Measurements from ENCODE around the gene PTGDR2. TPM values are rescaled to one million over a fixed set of nuclear protein-coding genes. Genes with fewer than 3 reads are reported as not detected.

PTGDR2 gene
- total RNA-seq, 2 experiments from 2014 or later = 0.19 TPM; not detected in 1

- ChIA-PET POLR2A (no interaction called here), CTCF (ENCODE audit: unreplicated experiment) (no interaction called here)
- intact Hi-C loops (cut with micrococcal nuclease; ENCODE audit: unreplicated experiment) = no loop called here
- TF ChIP-seq CTCF (conservative IDR thresholded peaks at IDR 0.05; ENCODE audit: low read length) (no peak), EZH2phosphoT487 (IDR thresholded peaks at IDR 0.05; ENCODE audit: borderline replicate concordance, low read depth, low read length) (no peak)
- Histone ChIP-seq H3K27ac (ENCODE audit: low read depth, low read length, poor library complexity, severe bottlenecking) (no peak overlapping the region), H2AFZ (ENCODE audit: low read length) (no peak overlapping the region), H3K9me2 (ENCODE audit: insufficient read depth, low read length) (no peaks in the 10 kb centered on the region), H3K4me2 (ENCODE audit: low read length) (no peak overlapping the region), H3K4me3 (ENCODE audit: low read depth, low read length, poor library complexity, severe bottlenecking) (no peak overlapping the region), H3K9me3 (ENCODE audit: low read length) (peaks cover 18% of the 10 kb centered on the region; the same call in 1 of the 2 replicates), H4K20me1 (ENCODE audit: insufficient read depth, low read length) (no peaks in the 10 kb centered on the region), H3K4me1 (ENCODE audit: insufficient read depth, low read length, poor library complexity, severe bottlenecking) (no peaks in the 10 kb centered on the region), H3K79me2 (ENCODE audit: insufficient read depth, low read depth, low read length) (no peaks in the 10 kb centered on the region), H3K36me3 (ENCODE audit: insufficient read depth, low read length) (no peaks in the 10 kb centered on the region)
- no TSS peak for BruUV-seq (replicated peaks)
- no peak for DNase-seq (ENCODE audit: low spot score)
These were observed 39.1 kb downstream of the PTGDR2 start for GRCh38 chr11:60816590-60817157.

- ChIA-PET CTCF (ENCODE audit: unreplicated experiment) (no interaction called here), POLR2A (no interaction called here)
- no peak overlapping the region for H3K4me2 ChIP-seq (ENCODE audit: low read length)
- TF ChIP-seq CTCF (conservative IDR thresholded peaks at IDR 0.05; ENCODE audit: low read length) (no peak), EZH2phosphoT487 (IDR thresholded peaks at IDR 0.05; ENCODE audit: borderline replicate concordance, low read depth, low read length) (no peak)
- H3K9me2 ChIP-seq (ENCODE audit: insufficient read depth, low read length) = no peaks in the 10 kb centered on the region
- peaks cover 18% of the 10 kb centered on the region; the same call in 1 of the 2 replicates for H3K9me3 ChIP-seq (ENCODE audit: low read length)
- H3K4me3 ChIP-seq (ENCODE audit: low read depth, low read length, poor library complexity, severe bottlenecking) = no peak overlapping the region
- no peaks in the 10 kb centered on the region for H4K20me1 ChIP-seq (ENCODE audit: insufficient read depth, low read length)
- no peaks in the 10 kb centered on the region for H3K36me3 ChIP-seq (ENCODE audit: insufficient read depth, low read length)
- intact Hi-C loops (cut with micrococcal nuclease; ENCODE audit: unreplicated experiment) = no loop called here
- BruUV-seq (replicated peaks) = no TSS peak
- H3K27ac ChIP-seq (ENCODE audit: low read depth, low read length, poor library complexity, severe bottlenecking) = no peak overlapping the region
- no peaks in the 10 kb centered on the region for H3K4me1 ChIP-seq (ENCODE audit: insufficient read depth, low read length, poor library complexity, severe bottlenecking)
- no peak for DNase-seq (ENCODE audit: low spot score)
- no peaks in the 10 kb centered on the region for H3K79me2 ChIP-seq (ENCODE audit: insufficient read depth, low read depth, low read length)
- no peak overlapping the region for H2AFZ ChIP-seq (ENCODE audit: low read length)
These were observed 41.6 kb downstream of the PTGDR2 start for GRCh38 chr11:60814112-60814511.

- Histone ChIP-seq H3K4me1 (ENCODE audit: insufficient read depth, low read length, poor library complexity, severe bottlenecking) (no peaks in the 10 kb centered on the region), H3K27ac (ENCODE audit: low read depth, low read length, poor library complexity, severe bottlenecking) (no peak overlapping the region), H3K36me3 (ENCODE audit: insufficient read depth, low read length) (no peaks in the 10 kb centered on the region), H3K9me3 (ENCODE audit: low read length) (peaks cover 18% of the 10 kb centered on the region; the same call in 1 of the 2 replicates), H3K9me2 (ENCODE audit: insufficient read depth, low read length) (no peaks in the 10 kb centered on the region), H4K20me1 (ENCODE audit: insufficient read depth, low read length) (no peaks in the 10 kb centered on the region), H3K79me2 (ENCODE audit: insufficient read depth, low read depth, low read length) (no peaks in the 10 kb centered on the region), H3K4me3 (ENCODE audit: low read depth, low read length, poor library complexity, severe bottlenecking) (no peak overlapping the region), H2AFZ (ENCODE audit: low read length) (no peak overlapping the region), H3K4me2 (ENCODE audit: low read length) (no peak overlapping the region)
- ChIA-PET POLR2A (no interaction called here), CTCF (ENCODE audit: unreplicated experiment) (no interaction called here)
- TF ChIP-seq EZH2phosphoT487 (IDR thresholded peaks at IDR 0.05; ENCODE audit: borderline replicate concordance, low read depth, low read length) (no peak), CTCF (conservative IDR thresholded peaks at IDR 0.05; ENCODE audit: low read length) (no peak)
- intact Hi-C loops (cut with micrococcal nuclease; ENCODE audit: unreplicated experiment) = no loop called here
- BruUV-seq (replicated peaks) = no TSS peak
- no peak for DNase-seq (ENCODE audit: low spot score)
These were observed 42.4 kb downstream of the PTGDR2 start for GRCh38 chr11:60813324-60813723.
